ENCODE results near the gene WRNIP1. TPM values are rescaled to one million over a fixed set of nuclear protein-coding genes. Genes with fewer than 3 reads are reported as not detected.

WRNIP1 gene
- total and polyA plus RNA-seq, 10 of the 15 experiments (the other 5 are each of a cell fraction or from before 2014, with no cell fraction given), result 9.3 to 30.5 (median 24.3) TPM

DNA sequence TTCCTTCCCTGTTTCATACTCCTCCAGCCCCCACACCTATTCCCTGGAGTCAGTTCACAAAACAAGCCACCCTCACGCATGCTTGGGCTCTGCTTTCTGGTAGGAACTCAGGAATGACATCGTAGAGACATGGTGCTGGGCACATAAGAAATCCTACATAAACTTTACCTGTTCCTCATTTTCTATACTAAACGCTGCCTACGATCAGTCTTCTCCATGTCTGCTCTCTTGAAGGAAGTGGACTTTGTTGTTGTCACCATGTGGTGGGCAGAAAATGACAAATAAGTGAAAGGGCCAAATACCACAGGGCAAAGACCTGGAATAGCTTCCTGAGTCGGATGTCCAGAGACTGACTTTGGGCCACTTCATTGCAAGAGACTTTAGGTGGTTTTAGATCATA, 24.6 kb upstream of the WRNIP1 start (continued):
- TF ChIP-seq, protein P1, sequence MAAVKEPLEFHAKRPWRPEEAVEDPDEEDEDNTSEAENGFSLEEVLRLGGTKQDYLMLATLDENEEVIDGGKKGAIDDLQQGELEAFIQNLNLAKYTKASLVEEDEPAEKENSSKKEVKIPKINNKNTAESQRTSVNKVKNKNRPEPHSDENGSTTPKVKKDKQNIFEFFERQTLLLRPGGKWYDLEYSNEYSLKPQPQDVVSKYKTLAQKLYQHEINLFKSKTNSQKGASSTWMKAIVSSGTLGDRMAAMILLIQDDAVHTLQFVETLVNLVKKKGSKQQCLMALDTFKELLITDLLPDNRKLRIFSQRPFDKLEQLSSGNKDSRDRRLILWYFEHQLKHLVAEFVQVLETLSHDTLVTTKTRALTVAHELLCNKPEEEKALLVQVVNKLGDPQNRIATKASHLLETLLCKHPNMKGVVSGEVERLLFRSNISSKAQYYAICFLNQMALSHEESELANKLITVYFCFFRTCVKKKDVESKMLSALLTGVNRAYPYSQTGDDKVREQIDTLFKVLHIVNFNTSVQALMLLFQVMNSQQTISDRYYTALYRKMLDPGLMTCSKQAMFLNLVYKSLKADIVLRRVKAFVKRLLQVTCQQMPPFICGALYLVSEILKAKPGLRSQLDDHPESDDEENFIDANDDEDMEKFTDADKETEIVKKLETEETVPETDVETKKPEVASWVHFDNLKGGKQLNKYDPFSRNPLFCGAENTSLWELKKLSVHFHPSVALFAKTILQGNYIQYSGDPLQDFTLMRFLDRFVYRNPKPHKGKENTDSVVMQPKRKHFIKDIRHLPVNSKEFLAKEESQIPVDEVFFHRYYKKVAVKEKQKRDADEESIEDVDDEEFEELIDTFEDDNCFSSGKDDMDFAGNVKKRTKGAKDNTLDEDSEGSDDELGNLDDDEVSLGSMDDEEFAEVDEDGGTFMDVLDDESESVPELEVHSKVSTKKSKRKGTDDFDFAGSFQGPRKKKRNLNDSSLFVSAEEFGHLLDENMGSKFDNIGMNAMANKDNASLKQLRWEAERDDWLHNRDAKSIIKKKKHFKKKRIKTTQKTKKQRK (IDR thresholded peaks at IDR 0.05; ENCODE audit: low read depth, low read length), result no peak
- TF ChIP-seq POU2F2 (IDR thresholded peaks at IDR 0.05; ENCODE audit: borderline replicate concordance, low read depth, low read length) (no peak), CEBPB (IDR thresholded peaks at IDR 0.05; ENCODE audit: borderline replicate concordance in 1 of 2, low read depth in 2 of 2, low read length in 2 of 2) (no peak)

DNA sequence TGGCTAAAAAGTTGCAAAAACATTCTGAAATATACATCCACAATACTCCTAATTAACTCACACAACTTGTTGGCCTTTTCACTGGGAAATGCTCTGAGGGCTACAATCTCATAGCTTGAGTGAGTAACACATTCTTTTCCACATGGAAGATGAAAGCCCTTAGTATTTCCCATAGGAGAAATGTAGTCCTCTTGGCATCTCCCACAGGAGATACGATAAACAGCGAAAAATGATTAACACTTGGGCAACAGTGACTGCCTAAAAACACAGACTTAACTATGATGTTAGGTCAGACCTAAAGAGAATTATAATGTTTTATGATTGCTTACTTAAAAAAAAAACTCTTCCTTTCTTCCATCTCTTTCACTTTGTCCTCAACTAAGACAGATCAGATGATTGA, 23.4 kb upstream of the WRNIP1 start:
- BruUV-seq (replicated peaks), result no TSS peak
- Histone ChIP-seq H3K36me3 (ENCODE audit: control insufficient read depth in 2 of 2, insufficient read depth in 2 of 2, low read length in 1 of 2) (no peaks in the 10 kb centered on the region), H3K27me3 (replicated peaks in 1 of 2; ENCODE audit: control insufficient read depth in 2 of 2, insufficient read depth in 2 of 2, low read length in 1 of 2) (peaks cover 3 to 6% of the 10 kb centered on the region in 2 experiments; a peak in 3 of 4 replicates), H3K9me3 (replicated peaks; ENCODE audit: control insufficient read depth, insufficient read depth, low read length) (no peaks in the 10 kb centered on the region), H4K20me1 (ENCODE audit: control insufficient read depth, insufficient read depth) (no peaks in the 10 kb centered on the region), H3K4me2 (ENCODE audit: control insufficient read depth, insufficient read depth) (no peak overlapping the region), H3K79me2 (ENCODE audit: control insufficient read depth, insufficient read depth, low read length) (no peaks in the 10 kb centered on the region), H3K27ac (ENCODE audit: control insufficient read depth, insufficient read depth) (no peak overlapping the region), H3K4me3 (no peak overlapping the region), H2AFZ (ENCODE audit: control insufficient read depth, low read depth, low read length) (no peak overlapping the region), H3K4me1 (ENCODE audit: control insufficient read depth, insufficient read depth, low read length) (0 out of 2 replicates have a peak, but pooled peaks cover 2% of the 10 kb centered on the region), H3K9ac (ENCODE audit: control insufficient read depth, insufficient read depth, low read length) (no peak overlapping the region)
- FAIRE-seq, result no peak
- no peak for ATAC-seq
- CTCF ChIA-PET, result interaction anchor here (1.1 to 5.4 kb wide), 2 partner anchors 9 to 20 kb away, joined by 4 to 85 read pairs; partner anchors contain the start of gene MYLK4
- 93% methylated on average over 2 of the region's 2 CpGs for WGBS (ENCODE audit: insufficient coverage, insufficient replicate concordance, low lambda C conversion rate, missing lambda C conversion rate)
- intact Hi-C loops (cut with micrococcal nuclease; ENCODE audit: unreplicated experiment) (no loop called here), in situ Hi-C loops (cut with MboI) (no loop called here)
- SMC1A ChIA-PET (ENCODE audit: uncharacterized antibody, unreplicated experiment), result no interaction called here
- POLR2A ChIA-PET, result no interaction called here
- no peak for DNase-seq (ENCODE audit: low read depth, low spot score)
- RAD21 ChIA-PET (ENCODE audit: unreplicated experiment), result no interaction called here
- TF ChIP-seq, protein P2, sequence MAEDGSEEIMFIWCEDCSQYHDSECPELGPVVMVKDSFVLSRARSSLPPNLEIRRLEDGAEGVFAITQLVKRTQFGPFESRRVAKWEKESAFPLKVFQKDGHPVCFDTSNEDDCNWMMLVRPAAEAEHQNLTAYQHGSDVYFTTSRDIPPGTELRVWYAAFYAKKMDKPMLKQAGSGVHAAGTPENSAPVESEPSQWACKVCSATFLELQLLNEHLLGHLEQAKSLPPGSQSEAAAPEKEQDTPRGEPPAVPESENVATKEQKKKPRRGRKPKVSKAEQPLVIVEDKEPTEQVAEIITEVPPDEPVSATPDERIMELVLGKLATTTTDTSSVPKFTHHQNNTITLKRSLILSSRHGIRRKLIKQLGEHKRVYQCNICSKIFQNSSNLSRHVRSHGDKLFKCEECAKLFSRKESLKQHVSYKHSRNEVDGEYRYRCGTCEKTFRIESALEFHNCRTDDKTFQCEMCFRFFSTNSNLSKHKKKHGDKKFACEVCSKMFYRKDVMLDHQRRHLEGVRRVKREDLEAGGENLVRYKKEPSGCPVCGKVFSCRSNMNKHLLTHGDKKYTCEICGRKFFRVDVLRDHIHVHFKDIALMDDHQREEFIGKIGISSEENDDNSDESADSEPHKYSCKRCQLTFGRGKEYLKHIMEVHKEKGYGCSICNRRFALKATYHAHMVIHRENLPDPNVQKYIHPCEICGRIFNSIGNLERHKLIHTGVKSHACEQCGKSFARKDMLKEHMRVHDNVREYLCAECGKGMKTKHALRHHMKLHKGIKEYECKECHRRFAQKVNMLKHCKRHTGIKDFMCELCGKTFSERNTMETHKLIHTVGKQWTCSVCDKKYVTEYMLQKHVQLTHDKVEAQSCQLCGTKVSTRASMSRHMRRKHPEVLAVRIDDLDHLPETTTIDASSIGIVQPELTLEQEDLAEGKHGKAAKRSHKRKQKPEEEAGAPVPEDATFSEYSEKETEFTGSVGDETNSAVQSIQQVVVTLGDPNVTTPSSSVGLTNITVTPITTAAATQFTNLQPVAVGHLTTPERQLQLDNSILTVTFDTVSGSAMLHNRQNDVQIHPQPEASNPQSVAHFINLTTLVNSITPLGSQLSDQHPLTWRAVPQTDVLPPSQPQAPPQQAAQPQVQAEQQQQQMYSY (CRISPR knock-in tag; IDR thresholded peaks at IDR 0.05), result no peak
- no peak for TF ChIP-seq HDAC6 (IDR thresholded peaks at IDR 0.05; ENCODE audit: unreplicated experiment)
- TF ChIP-seq, protein P3, sequence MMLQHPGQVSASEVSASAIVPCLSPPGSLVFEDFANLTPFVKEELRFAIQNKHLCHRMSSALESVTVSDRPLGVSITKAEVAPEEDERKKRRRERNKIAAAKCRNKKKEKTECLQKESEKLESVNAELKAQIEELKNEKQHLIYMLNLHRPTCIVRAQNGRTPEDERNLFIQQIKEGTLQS (IDR thresholded peaks at IDR 0.05; ENCODE audit: borderline replicate concordance, extremely low read depth, low read depth, low read length), result no peak
- TF ChIP-seq, protein P4, sequence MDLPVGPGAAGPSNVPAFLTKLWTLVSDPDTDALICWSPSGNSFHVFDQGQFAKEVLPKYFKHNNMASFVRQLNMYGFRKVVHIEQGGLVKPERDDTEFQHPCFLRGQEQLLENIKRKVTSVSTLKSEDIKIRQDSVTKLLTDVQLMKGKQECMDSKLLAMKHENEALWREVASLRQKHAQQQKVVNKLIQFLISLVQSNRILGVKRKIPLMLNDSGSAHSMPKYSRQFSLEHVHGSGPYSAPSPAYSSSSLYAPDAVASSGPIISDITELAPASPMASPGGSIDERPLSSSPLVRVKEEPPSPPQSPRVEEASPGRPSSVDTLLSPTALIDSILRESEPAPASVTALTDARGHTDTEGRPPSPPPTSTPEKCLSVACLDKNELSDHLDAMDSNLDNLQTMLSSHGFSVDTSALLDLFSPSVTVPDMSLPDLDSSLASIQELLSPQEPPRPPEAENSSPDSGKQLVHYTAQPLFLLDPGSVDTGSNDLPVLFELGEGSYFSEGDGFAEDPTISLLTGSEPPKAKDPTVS (IDR thresholded peaks at IDR 0.05; ENCODE audit: low read depth, low read length), result no peak
- no peak for TF ChIP-seq TCF7 (IDR thresholded peaks at IDR 0.05; ENCODE audit: borderline replicate concordance)
- TF ChIP-seq, protein P5, sequence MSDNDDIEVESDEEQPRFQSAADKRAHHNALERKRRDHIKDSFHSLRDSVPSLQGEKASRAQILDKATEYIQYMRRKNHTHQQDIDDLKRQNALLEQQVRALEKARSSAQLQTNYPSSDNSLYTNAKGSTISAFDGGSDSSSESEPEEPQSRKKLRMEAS (IDR thresholded peaks at IDR 0.05; ENCODE audit: low read depth, low read length), result no peak
- TF ChIP-seq NRF1 (conservative IDR thresholded peaks at IDR 0.05; ENCODE audit: low read depth, low read length), result no peak
- TF ChIP-seq GATAD2B (conservative IDR thresholded peaks at IDR 0.05; ENCODE audit: low read depth), result no peak
- no peak for TF ChIP-seq STAT1 (conservative IDR thresholded peaks at IDR 0.05)
- no peak for TF ChIP-seq HDGF (IDR thresholded peaks at IDR 0.05)

Measured in GM12878 (cell line).